HT-29 (cell line): Measurements from ENCODE around the gene SERPINE3. TPM values are rescaled to one million over a fixed set of nuclear protein-coding genes. Genes with fewer than 3 reads are reported as not detected.

ENCODE experiments used
- DNase-seq: peaks from one replicate; pipeline ENCODE4 v3.0.0-alpha.2; 2015; ENCODE audit warnings: low spot score
- small RNA-seq: library from RNA; depleted of rRNA; stranded (forward); fragments of <200 nt; gene quantifications from one replicate; pipeline ENCODE3, GENCODE V24; 2014
- total RNA-seq: library from RNA; depleted of rRNA; stranded (reverse); fragments of >200 nt; shearing (Covaris generic); gene quantifications from 2 replicates; pipeline ENCODE4 v1.2.3, GENCODE V29; 2014; rRNA removed

Gene SERPINE3
- total RNA-seq, 1 experiment from 2014 or later: not detected

DNA sequence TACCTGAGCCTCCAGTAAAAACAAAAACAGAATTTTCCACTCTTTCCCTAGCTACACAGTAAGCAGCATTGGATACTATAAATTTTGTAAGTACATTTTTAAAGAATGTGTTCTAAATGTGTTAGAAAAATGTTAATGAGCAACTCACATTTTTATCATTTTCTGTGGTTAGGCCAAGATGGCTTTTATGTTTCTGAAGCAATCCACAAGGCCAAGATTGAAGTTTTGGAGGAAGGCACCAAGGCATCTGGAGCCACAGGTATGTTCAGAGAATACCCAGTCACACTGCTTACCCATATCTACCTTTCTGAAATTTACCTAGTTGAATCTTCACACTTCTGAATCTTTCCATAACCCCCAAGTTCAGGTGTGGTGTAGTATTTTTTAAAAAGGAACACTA, 21.6 kb downstream of the SERPINE3 start:
- no peak for DNase-seq

DNA sequence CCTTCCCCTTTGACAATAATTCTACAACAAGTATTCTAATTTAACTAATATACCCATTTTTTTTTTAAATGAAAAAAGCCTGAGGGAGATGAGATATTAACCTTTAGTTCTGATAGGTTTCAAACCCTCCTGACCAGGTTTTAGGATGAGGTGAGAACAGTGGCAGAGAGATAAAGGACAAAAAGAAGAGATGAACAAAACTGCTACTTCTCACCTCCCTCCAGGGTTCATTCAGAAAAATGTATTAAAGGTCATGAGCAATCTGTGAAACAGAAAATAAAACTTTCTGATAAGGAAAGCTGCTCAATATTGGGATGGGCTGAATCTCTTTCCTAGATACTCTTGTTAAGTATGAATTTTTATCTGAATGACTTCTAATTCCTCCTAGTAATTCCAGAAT, 24.1 kb downstream of the SERPINE3 start:
- no peak for DNase-seq

DNA sequence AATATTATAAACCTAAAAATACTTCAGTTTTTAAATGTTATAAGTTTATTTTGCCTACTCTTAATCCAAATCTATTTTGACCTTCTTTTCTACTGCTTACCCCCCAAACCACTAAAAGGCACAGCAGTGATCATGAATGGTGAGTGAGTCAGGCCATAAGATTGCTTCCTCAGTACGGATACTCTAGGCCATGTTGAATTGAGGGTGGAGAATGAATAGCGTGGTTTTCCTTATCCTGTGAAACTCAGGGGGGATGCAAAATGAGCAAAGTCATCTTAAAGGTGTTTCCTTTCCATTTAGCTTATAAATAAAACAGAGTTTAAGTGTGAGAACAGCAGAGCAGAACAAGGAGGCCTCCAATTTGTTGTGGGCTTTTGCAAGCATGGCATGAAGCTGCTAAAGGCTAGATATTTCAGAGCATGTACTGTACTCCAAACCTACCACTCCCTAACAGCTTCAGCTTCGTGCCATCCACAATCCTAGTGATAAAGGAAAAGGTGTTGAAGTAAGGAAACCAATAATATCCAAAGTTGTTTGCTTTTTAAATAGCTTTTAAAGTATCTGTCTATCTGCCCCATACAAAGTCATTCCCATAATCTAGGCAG, 25.0 kb downstream of the SERPINE3 start:
- DNase-seq: no peak

DNA sequence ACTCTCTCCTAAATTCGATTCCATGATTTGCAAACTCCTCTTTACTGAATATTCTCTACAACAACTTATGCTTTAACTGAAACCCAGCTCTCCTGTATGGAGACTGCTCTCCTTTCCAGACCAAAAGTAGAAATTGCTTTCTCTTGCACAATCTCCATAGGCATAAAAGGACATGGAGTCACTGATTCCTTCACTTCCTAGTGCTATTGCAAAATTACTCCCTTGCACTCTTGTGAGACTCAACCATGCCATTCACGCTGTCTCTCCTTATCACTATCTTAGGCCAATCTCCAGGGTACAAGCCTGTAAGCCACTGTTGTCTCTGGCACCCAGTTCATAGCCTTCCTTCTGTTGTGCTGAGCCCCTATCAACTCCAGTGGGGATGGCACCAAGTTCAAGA, 30.6 kb downstream of the SERPINE3 start:
- no peak for DNase-seq

DNA sequence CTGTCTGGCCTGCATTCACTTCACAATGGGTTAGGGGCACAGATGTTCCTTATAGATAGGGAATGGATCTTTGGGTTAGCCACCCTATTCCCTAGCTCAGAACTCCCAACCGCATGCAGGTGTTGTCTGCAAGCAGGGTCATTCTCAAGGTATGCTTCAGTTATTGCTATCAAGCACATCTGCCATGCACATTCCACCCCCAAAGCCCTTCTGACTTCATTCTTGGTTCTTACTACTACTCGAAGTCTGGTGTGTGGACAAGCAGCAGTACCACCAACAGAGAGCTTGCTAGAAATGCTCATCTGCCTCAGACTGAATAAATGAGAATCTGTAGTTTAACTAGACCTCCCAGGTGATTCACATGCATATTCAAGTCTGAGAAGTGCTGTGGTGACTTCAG, 31.3 kb downstream of the SERPINE3 start:
- DNase-seq: no peak

DNA sequence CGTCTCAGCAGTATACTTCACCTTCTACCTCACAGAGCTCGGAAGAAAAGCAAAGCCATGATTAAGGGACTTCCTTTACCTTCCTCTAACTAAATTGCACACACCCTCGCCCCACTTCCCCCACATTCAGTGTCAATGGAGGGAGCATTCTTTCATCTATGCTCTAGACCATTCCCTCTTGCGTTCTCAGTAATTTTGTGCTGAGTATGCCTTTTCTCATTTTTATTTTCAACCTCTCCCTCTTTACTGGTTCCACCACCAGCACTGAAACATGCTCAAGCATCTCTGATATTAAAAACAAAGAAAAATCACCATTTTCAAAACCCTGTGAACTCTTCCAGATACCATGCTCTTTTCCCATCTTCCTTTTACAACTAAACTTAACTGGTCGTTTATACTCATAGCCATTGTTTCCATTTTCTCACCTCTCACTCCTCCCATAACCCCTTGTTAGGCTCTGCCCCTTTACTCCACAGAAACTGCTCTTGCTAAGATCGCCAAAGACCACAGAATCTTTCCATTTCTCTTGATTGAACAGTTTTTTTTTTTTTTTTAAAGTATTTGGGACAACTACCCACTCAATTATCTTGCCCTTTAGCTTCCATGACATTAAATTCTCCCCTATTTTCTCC, 32.4 kb downstream of the SERPINE3 start:
- DNase-seq: no peak

DNA sequence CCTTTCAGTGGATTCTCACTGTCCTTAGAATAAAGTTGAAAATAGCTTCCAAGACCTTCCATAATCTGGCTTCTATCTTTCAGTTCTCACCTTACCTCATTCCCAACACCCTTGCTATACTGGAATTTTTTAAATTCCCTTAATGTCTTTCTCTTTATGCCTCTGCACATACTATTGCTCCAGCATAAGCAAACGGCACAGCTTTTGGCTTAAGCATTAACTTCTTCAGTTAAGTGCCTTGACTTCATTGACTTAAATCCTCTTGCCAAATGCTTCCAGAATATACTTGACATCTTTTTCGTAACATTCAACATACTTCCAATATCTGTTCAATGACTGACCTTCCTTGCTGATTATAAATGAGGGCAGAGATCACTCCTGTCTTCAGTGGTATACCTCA, 34.0 kb downstream of the SERPINE3 start:
- no peak for DNase-seq

DNA sequence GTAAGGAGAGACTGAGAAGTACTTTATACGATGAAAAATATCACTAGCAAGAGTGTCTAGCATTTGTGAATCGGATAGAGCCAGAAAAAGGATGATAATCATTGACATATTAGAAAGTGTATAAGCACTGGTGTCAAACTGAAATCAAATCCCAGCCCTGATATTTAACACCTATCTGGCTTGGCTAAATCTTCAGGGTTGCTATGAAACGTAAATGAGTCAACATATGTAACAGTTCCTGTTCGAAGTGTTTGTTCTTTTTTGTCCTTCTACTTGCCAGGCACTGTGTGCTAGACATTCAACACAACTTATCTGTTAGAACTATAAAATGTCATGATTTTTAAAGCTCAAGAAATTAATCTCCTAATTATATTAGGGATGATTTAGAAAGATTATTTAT, 40.8 kb downstream of the SERPINE3 start:
- DNase-seq: peak; percentile 28

DNA sequence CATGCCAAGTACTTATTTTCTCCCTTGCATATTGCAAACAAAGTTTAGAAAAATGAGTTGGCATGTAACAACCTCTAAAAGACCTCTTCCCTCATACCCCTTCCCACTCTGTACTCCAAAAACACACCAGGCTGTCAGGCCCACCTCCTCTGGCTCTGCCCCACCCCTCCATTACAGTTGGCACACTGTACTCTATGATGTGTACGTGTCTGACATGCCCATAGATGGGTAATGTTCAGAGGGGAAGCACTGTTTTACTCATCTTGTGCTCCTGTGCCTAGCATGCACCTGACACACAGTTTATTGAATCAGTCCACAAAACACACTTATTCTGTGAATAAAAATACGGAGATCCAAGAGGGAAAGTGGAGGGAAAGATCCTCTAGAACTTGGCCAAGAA, 45.6 kb downstream of the SERPINE3 start:
- no peak for DNase-seq

DNA sequence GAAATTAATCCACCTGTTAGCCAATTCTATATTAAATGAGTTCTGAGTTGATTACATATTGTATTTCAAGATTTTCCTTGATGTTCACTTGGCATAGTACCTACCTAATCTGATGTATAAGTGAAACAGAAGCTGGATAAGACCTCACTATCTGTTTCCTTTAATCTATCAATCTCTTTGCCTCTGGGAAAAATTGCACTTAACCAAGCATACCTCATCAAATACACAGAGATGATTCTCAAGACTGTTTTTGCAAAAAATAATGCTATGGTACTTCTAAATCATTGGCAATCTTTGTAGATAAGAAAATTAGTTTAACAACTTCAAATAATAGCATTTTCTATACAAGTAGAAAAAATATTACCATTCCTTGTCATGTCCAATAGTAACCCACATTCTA, 55.2 kb downstream of the SERPINE3 start:
- no peak for DNase-seq

DNA sequence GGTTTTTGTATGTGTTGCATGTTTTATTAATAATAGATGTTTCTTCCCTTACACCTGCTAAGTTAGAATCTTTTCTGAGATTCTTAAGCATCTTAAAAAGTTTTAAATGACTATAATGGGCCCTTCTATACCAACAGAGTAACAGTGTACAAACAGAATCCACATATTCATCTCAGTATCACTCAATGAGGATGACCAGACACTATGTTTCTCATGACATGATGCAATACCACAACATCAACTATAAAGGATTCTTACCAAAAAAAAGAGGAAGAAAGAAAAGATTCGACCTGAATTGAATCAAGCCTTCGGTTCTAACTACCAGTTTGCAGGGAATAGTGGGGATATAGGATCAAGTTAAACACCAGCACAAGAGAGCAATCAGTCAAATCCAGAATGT, 56.9 kb downstream of the SERPINE3 start:
- DNase-seq: no peak

DNA sequence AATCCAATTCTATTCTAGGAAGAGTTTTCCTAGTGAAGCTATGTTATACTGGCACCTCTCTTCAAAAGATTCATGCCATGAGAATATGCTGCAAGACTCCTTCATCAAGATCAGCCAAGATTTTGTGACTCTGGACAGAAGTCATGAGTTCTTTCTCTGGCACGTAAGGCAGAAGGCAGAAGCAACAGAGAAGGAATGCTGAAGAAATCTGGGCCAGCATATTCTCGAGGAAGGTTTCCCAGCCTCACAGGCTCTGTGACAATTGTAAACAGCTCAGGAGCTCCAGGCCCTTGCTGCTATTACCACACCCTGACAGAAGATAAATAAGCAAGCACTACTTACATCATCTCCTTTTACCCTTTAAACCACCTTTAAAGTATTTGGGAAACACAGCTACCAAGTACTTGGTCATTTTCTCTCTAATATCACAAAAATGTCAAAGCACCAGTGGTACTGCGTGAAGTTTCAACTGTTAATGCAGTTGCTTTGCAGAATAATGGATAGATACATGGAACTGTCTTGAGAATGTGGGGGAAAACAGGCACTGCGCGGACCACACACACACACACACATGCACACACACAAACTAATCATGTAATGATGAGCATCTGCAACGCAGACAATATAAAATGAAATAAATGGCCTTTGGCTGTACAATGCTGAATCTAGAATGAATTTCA, 57.9 kb downstream of the SERPINE3 start:
- DNase-seq: no peak

DNA sequence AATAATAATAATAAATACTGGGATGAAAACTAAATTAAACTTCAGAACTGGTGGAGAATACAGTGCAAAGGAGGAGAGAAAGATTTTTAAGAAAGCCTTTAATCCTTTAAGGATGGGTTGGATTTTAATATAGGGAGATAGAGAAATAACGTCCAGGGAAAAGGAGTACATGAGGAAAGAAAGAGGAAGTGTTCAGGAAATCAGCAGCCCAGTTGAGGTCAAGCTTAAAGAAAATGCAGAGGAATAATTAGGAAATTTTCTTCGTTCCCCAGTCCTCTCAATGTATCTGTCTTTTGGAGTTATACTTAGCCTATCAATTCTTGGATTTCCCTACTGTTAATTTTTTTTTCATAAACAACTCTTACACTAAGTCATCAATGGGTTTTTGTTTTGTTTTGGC, 65.7 kb downstream of the SERPINE3 start:
- DNase-seq: no peak

DNA sequence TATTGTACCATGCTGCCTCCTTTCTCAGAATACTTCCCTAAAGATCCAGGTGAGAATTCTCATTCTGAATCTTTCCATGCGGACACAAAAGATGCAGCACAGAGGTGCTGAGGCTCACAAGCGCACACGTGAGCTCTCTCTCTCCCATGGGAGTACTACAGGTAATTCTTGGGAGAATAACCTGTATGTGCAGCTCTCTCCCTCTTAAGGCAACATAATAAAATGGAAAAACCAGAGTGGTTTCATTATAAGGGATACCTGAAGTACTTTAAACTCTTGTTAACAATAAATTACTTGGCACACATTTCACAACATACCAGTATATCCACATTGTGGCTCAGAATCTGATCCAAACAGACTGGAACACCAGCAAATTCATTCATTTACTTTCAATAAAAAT, 72.9 kb downstream of the SERPINE3 start:
- no peak for DNase-seq

Small RNA genes within 50 kb of the gene (small RNA-seq; reads per million reads assigned to genes)
- gene MIR5693: not detected

Other genes with a start within 250 kb of the SERPINE3 start
- not detected in 2 replicates for gene C13orf42, start 228.4 kb upstream of the SERPINE3 start, total RNA-seq
- gene FAM124A, start 117.3 kb upstream of the SERPINE3 start, total RNA-seq: not detected in 2 replicates
- 37.6 and 49.4 TPM in 2 replicates for gene INTS6, start 113.3 kb downstream of the SERPINE3 start, total RNA-seq
- 2.9 and 5.3 TPM in 2 replicates for gene WDFY2, start 244.8 kb downstream of the SERPINE3 start, total RNA-seq